Hepatocyte (in vitro differentiated cells): ENCODE data around the gene VPS18. TPM values are rescaled to one million over a fixed set of nuclear protein-coding genes. Genes with fewer than 3 reads are reported as not detected.
A peak's percentile ranks its signal among the peaks of the same experiment; 100 is the strongest.
"Not testable (repeated sequence)": the region's sequence is repeated elsewhere in the genome, so short reads cannot be mapped to it uniquely, and the experiment has no call there.

Source experiments
- DNase-seq: peaks from one replicate; pipeline ENCODE4 v3.0.0-alpha.2; 2016; ENCODE audit warnings: low spot score
- H2AFZ ChIP-seq: fragments of 200-600 bp; sonication (generic); 2 replicates; pipeline ENCODE4 v1.6.0; 2016; ENCODE audit warnings: antibody characterized with exemption, mild to moderate bottlenecking
- H3K27ac ChIP-seq: fragments of 200-600 bp; sonication (generic); 2 replicates; pipeline ENCODE4 v1.5.1; 2016; ENCODE audit warnings: mild to moderate bottlenecking
- H3K27me3 ChIP-seq: fragments of 200-600 bp; sonication (generic); 2 replicates; pipeline ENCODE4 v1.6.1; 2016
- H3K36me3 ChIP-seq: fragments of 200-600 bp; sonication (generic); replicated peaks from 2 replicates; pipeline ENCODE4 v1.5.1; 2016; ENCODE audit warnings: low read depth; ENCODE audit not compliant: insufficient read depth
- H3K4me1 ChIP-seq: fragments of 200-600 bp; sonication (generic); 2 replicates; pipeline ENCODE4 v1.5.1; 2016; ENCODE audit warnings: mild to moderate bottlenecking, moderate library complexity; ENCODE audit not compliant: insufficient read depth
- H3K4me2 ChIP-seq: fragments of 200-600 bp; sonication (generic); 2 replicates; pipeline ENCODE4 v1.6.0; 2016
- H3K4me3 ChIP-seq: fragments of 200-600 bp; sonication (generic); 2 replicates; pipeline ENCODE4 v1.5.1; 2016; ENCODE audit warnings: mild to moderate bottlenecking
- H3K79me2 ChIP-seq: fragments of 200-600 bp; sonication (generic); 2 replicates; pipeline ENCODE4 v1.6.0; 2017; ENCODE audit warnings: mild to moderate bottlenecking
- H3K9me2 ChIP-seq: fragments of 200-600 bp; sonication (generic); replicated peaks from 2 replicates; pipeline ENCODE4 v1.6.0; 2017; ENCODE audit warnings: mild to moderate bottlenecking; ENCODE audit not compliant: insufficient read depth
- H3K9me3 ChIP-seq: fragments of 200-600 bp; sonication (generic); 2 replicates; pipeline ENCODE4 v1.5.1; 2016; ENCODE audit warnings: low read depth, mild to moderate bottlenecking
- H4K20me1 ChIP-seq: fragments of 200-600 bp; sonication (generic); 2 replicates; pipeline ENCODE4 v1.6.0; 2016; ENCODE audit warnings: mild to moderate bottlenecking; ENCODE audit not compliant: insufficient read depth, poor library complexity, severe bottlenecking
- CTCF ChIP-seq: fragments of 200-600 bp; sonication (generic); IDR thresholded peaks from 2 replicates; pipeline ENCODE4 v1.5.1; 2016; ENCODE audit warnings: antibody characterized with exemption, mild to moderate bottlenecking; ENCODE audit not compliant: poor library complexity
- EZH2 ChIP-seq: fragments of 200-600 bp; sonication (generic); IDR thresholded peaks from 2 replicates; pipeline ENCODE4 v1.6.1; 2016; ENCODE audit warnings: antibody characterized with exemption, mild to moderate bottlenecking, borderline replicate concordance
- EZH2phosphoT487 ChIP-seq: fragments of 200-600 bp; sonication (generic); IDR thresholded peaks from one replicate; pipeline ENCODE4 v1.6.1; 2018; ENCODE audit warnings: antibody characterized with exemption, mild to moderate bottlenecking, low read depth, moderate library complexity; ENCODE audit not compliant: unreplicated experiment, severe bottlenecking
- WGBS: methylation state at CpG from one replicate; pipeline ENCODE4 v1.1.6; 2016; ENCODE audit warnings: low lambda C conversion rate; ENCODE audit errors: missing lambda C conversion rate; 5-methylcytosine and 5-hydroxymethylcytosine counted together
- polyA plus RNA-seq: library from polyadenylated mRNA; unstranded; fragments of >200 nt; fragmentation: Nextera tagmentation; extraction: Ambion mirVana; gene quantifications from 2 replicates; pipeline ENCODE4 v1.2.1, GENCODE V29; 2016
- total RNA-seq: library from RNA; depleted of rRNA; stranded (reverse); fragments of >200 nt; gene quantifications from 2 replicates; pipeline ENCODE4 v1.2.3, GENCODE V29; 2014

Gene VPS18
- total and polyA plus RNA-seq, 2 experiments from 2014 or later, result 38.3 to 40.3 TPM

GRCh38 chr15:40857601-40858341, 36.5 kb upstream of the VPS18 start:
- 32% methylated on average over 15 of the region's 15 CpGs for WGBS
- peak; percentile 88 for TF ChIP-seq CTCF
- TF ChIP-seq EZH2phosphoT487, result no peak
- no peak overlapping the region for H2AFZ ChIP-seq

GRCh38 chr15:40858706-40859105, 35.5 kb upstream of the VPS18 start:
- Histone ChIP-seq H3K27ac (peak overlapping the region; percentile 74), H3K79me2 (no peaks in the 10 kb centered on the region), H3K36me3 (no peaks in the 10 kb centered on the region), H4K20me1 (no peaks in the 10 kb centered on the region), H3K4me3 (no peak overlapping the region), H3K27me3 (no peaks in the 10 kb centered on the region), H3K9me2 (no peaks in the 10 kb centered on the region), H3K4me1 (peaks cover 16% of the 10 kb centered on the region), H3K9me3 (no peaks in the 10 kb centered on the region), H2AFZ (no peak overlapping the region), H3K4me2 (no peak overlapping the region)
- WGBS, result 84% methylated on average over 10 of the region's 10 CpGs
- no peak for DNase-seq
- TF ChIP-seq EZH2phosphoT487 (no peak), CTCF (no peak), EZH2 (no peak)

More at GRCh38 chr15:40857601-40858341, 36.5 kb upstream of the VPS18 start:
- no peaks in the 10 kb centered on the region for H3K36me3 ChIP-seq
- H3K4me2 ChIP-seq, result no peak overlapping the region
- H3K9me3 ChIP-seq, result no peaks in the 10 kb centered on the region
- no peaks in the 10 kb centered on the region for H4K20me1 ChIP-seq
- peak overlapping the region; percentile 95 for H3K27ac ChIP-seq
- no peaks in the 10 kb centered on the region for H3K9me2 ChIP-seq
- peaks cover 16% of the 10 kb centered on the region for H3K4me1 ChIP-seq
- H3K4me3 ChIP-seq, result no peak overlapping the region
- peak; percentile 89 for DNase-seq
- H3K79me2 ChIP-seq, result peaks cover 5% of the 10 kb centered on the region
- H3K27me3 ChIP-seq, result no peaks in the 10 kb centered on the region

GRCh38 chr15:40859206-40859851, 34.9 kb upstream of the VPS18 start:
- 51% methylated on average over 18 of the region's 18 CpGs for WGBS
- Histone ChIP-seq H3K36me3 (no peaks in the 10 kb centered on the region), H3K9me2 (no peaks in the 10 kb centered on the region), H2AFZ (no peak overlapping the region), H3K4me2 (no peak overlapping the region), H3K27ac (peak overlapping the region; percentile 74), H3K27me3 (no peaks in the 10 kb centered on the region), H3K79me2 (no peaks in the 10 kb centered on the region), H4K20me1 (no peaks in the 10 kb centered on the region), H3K4me3 (no peak overlapping the region), H3K4me1 (peaks cover 16% of the 10 kb centered on the region), H3K9me3 (no peaks in the 10 kb centered on the region)
- DNase-seq, result peak; percentile 84
- TF ChIP-seq EZH2 (no peak), CTCF (peak; percentile 71), EZH2phosphoT487 (no peak)

- not testable (repeated sequence) for H3K79me2 ChIP-seq, H3K9me3 ChIP-seq, H3K27ac ChIP-seq, H2AFZ ChIP-seq, H3K4me2 ChIP-seq, DNase-seq, H4K20me1 ChIP-seq, H3K9me2 ChIP-seq, H3K27me3 ChIP-seq, H3K36me3 ChIP-seq, H3K4me3 ChIP-seq
- H3K4me1 ChIP-seq, result peaks cover 16% of the 10 kb centered on the region
- WGBS, result 86% methylated on average over 4 of the region's 4 CpGs
Observed at GRCh38 chr15:40861147-40861546, 33.1 kb upstream of the VPS18 start.
